H54 (cell line): ENCODE data around the gene IGFBP4.

Source experiments
- DNase-seq: peaks from one replicate; pipeline ENCODE4 v3.0.0; 2011; ENCODE audit warnings: low spot score, mixed read lengths; ENCODE audit not compliant: insufficient read length
- FAIRE-seq: peaks from 3 replicates; lab custom pipeline; 2011; peaks lifted over from hg19 to GRCh38; lab: Jason Lieb, UNC
- POLR2A ChIP-seq: IDR thresholded peaks from 2 replicates; pipeline ENCODE4 v1.6.1; 2011; ENCODE audit warnings: low read depth, mild to moderate bottlenecking, low read length

Gene IGFBP4

DNA sequence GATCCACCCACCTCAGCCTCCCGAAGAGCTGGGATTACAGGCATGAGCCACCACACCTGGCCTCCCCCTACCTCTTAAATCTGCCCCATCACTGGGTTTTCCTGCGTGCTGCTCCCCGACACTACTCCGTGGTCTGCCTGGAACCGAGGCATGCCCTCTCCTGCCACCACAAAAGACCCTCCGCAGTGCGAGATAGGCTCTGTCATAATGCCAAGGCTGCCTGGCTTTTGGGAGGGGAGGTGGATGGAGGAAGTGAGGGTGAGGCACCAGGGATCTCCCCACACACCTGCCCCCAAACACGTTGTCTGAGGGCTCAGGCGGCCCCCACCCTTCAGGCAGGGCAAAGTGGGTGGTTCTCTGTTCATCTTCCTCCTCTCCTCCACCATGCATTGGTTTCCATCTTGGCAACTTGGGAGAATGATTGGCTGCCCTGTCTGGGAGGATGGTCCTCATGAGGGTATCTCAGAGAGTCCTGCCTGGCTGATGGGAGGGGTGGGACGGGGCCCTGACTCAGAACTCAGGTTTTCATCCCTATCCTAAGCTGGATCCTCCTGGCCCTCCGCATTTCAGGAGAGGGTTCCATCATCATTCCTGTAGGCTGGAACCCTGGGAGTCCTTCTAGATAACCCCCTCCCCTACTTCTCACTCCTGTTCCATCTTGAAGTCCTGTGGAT lies 23.2 kb downstream of the IGFBP4 start:
- no peak for FAIRE-seq
- TF ChIP-seq POLR2A, result no peak
- no peak for DNase-seq

DNA sequence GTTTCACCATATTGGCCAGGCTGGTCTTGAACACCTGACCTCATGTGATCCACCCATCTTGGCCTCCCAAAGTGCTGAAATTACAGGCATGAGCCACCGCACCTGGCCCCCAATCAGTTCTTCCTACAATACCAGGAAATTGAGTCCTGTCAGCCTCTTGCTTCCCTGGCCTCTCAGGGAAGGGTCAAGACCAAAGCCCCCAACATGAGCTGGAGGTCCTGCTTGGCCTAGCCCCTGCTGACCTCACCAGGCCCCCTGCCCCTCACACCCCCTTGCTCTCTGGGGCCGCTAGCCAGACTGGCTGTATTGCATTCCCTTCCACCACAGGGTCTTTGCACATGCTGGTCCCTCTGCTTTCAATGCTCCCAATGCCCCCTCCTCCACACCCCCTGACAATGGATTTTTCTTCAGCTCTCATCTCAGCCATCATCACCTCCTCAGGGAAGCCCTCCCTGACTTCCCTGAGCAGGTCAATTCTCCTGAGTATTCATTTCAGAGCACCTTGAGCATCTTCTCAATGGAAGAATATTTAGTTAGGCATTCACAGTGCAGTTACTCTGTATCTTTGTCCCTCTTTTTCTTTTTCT lies 24.1 kb downstream of the IGFBP4 start:
- no peak for DNase-seq
- FAIRE-seq, result no peak
- TF ChIP-seq POLR2A, result no peak

DNA sequence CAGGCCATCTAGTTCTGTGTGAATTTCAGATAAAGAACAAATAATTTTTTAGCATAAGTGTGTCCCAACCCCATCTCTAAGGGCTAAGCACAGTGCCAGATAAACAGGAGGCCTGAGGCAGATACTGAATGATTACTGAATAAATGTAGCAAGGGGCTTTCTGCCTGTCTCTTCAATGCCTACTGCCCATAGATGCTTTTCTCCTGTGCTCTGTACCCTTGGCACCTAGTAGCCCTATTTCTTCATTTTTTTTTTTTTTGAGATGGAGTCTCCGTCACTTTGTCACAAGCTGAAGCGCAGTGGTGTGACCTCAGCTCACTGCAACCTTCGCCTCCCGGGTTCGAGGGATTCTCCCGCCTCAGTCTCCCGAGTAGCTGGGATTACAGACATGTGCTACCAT lies 25.3 kb downstream of the IGFBP4 start:
- FAIRE-seq (no peak), DNase-seq (no peak)
- no peak for TF ChIP-seq POLR2A

DNA sequence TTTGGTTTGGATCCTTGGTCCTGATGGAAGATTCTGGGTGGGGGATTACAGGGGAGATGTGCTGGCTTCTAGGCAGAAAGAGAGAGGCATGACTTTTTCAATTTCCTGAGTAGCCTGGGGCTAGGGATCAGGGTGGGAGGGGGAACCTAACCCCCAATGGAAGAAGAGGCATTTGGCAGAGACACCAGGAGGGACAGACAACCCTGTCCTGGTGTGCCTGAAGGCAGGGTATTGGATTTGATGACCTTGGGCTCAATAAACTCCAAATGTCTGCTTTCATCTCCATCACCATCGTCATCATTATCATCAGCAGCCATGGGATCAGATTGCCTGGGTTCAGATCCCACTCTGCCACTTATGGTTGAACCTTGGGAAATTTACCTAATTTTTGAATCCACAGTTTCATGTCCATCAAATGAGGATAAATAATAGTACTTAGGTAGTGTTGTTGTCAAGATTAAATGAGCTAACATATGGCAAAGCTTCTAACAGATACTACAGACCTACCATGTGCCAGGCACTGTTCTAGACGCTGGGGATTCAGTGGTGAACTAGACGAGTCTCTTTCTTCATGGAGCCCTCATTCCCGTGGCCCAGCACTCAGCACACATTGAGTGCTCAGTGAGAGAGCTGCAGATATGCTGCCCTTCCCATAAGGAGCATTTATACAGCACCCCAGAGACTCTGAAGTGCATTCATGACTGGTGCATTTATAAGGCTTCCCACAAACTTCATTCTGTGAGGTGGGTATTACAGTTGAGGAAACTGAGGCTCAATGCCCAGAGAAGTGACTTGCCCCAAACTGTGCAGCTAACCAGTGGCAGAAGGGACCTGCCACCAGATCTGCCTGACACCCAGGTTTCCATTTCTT lies 26.8 kb downstream of the IGFBP4 start:
- FAIRE-seq (no peak), DNase-seq (no peak)
- TF ChIP-seq POLR2A, result no peak

DNA sequence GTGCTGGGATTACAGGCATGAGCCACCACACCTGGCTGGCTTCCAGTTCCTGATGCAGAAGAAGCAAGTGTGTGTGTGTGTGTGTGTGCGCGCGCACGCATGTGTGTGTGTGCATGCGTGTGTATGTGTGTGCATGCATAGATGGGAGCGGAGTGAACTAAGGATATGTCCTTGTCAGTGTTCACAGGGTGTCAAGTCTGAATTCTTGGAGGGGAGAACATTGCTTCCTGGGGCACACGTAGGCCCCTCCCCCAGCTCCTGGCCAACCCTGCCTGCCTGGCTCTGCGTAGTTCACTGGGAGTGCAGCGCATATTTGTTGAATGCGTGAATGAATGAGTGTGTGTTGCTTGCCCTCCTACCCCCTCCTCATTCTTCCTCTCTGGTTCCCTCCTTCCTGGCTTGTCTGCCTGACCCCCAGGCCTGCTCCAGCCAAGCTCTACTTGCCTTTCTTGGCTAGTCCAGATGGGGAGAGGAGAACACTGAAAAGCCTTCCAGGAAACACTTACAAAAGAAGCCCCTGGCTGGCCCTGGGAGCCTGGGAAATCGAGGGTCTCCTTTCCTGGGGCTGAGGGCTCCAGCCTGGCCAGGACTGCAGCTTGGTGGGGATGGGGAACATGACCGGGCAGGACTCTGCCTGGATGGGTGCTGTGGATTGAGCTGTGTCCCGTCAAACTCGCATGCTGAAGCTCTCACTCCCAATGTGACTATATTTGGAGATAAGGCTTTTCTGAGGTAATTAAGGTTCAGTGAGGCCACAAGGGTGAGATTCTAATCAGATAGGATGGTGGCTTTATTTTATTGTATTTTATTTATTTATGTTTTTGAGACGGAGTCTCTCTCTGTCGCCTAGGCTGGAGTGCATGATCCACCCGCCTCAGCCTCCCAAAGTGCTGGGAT lies 27.9 kb downstream of the IGFBP4 start:
- DNase-seq (no peak), FAIRE-seq (no peak)
- TF ChIP-seq POLR2A, result no peak

DNA sequence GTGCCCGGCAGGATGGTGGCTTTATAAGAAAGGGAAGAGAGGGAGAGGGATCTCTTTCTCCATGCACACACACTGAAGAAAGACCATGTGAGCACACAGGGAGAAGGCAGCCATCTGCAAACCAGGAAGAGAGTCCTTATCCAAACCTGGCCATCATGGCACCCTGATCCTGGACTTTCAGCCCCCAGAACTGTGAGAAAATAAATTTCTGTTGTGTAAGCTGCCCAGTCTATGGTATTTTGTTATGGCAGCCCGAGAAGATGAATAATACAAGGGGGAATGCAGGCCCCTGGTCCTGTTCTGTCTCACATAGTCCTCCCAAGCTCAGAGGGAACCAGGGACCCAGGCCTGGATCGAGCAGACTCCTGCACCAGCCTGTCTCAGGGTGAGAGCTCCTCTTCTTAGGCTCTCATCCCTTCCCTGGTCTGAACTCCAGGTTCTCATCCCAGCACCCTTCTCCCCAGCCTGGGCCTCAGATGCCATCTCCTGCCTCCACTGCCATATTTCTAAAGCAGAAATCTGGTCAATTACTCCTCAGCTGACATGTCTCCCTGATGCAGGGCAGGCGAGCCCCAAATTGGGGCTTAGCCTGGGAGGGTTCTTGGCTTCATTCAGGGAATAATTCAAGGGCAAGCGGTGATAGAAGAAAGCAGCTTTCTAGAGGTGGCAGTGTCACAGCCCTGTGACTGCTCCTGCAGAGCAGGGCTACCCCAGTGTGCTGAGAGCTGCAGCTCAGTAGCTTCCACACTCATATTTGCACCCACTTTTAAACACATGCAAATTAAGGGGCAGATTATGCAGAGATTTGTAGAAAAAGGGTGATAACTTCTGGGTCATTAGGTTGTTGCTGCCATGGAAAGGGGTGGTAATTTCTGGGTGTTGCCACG lies 28.8 kb downstream of the IGFBP4 start:
- DNase-seq, result no peak
- no peak for FAIRE-seq
- no peak for TF ChIP-seq POLR2A

DNA sequence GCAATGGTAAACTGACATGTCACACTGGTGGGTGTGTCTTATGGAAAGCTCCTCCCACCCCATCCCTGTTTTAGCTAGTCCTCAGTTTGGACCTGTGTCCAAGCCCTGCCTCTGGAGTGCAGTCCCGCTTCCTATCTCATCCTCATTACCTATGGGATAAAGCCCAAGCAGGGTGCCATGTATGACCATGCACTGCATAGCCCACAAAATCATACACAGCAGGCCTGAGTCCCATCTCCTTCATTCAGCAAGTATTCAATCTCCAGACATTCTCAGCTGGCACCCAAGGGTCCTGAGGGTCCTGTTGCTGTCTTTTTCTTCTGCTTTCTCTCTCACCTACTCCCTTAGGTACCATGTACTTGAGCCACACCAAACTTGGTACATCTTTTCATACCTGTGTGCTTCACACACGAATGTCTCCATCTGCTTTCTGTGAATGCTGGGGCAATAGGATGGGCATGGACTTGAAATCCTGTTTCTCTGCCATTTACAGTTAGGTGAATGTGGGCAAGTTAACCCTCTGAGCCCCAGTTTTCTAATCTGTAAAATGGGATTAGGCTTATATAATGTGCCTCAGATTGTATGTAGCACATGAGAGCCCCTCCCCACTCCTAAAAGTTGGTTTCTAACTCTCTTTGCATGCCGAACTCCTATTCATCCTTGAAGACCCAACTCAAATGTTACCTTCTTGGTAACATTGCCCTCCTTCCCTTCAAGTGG lies 29.6 kb downstream of the IGFBP4 start:
- no peak for TF ChIP-seq POLR2A
- FAIRE-seq (no peak), DNase-seq (no peak)

DNA sequence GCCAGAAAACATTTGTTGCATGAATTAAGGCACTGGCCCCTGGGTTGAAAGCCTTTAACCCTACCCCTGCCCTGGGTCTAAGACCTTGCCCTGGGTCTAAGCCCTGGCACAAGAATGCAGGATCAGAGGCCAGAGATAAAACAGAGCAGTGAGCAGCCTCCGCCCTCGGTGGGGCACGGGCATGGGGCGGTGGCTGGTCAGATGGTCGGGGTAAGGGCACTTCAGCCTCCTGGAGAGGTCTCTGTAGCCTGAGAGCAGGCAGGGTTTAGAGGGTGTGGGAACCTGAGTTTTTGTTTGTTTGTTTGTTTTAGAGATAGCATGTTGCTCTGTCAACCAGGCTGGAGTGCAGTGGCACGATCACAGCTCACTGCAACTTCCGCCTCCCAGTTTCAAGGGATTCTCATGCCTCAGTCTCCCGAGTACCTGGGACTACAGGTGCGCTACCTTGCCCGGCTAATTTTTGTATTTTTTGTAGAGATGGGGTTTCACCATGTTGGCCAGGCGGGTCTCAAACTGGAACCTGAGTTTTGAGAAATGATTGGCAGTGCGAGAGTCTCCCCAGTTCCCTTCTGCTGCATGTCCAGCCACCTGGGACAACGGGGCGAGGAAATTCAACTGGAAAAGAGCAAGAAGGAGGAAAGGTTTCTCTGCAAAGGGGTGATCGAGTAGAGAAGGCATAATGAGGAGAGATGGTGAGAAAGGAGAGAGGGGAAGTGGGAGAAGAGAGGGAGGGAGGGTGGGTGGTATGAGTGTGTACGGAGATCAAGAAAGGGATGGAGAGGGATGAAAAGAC lies 30.5 kb downstream of the IGFBP4 start:
- TF ChIP-seq POLR2A, result no peak
- DNase-seq, result no peak
- no peak for FAIRE-seq

DNA sequence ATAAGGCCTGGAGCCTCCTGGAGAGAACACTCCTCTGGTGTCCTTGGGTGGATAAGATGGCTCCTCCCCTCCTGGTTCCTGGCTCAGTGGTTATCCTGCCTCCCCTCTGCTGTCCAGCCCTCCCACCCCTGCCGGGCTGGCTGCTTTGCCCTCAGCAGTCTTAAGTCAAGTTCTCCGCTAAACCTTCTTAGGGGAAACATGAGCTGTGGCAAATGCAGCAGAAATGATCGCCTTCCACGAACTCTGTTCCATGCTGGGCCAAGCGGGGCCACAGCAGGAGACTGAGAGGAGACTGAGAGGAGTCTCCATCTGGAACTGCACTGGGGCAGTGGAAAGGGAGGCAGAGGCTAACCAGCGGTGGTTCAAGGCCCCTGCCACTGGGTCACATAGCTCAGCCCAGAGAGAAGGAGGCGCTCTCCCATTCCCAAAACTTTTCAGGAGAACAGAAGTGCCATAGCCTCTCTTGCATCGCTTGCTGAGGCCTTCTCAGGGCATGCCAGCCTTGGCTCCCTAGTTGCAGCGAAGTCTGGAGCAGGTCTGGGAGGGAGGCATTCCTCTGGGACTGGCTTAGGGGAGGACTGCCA lies 31.3 kb downstream of the IGFBP4 start:
- TF ChIP-seq POLR2A, result no peak
- DNase-seq (no peak), FAIRE-seq (no peak)

DNA sequence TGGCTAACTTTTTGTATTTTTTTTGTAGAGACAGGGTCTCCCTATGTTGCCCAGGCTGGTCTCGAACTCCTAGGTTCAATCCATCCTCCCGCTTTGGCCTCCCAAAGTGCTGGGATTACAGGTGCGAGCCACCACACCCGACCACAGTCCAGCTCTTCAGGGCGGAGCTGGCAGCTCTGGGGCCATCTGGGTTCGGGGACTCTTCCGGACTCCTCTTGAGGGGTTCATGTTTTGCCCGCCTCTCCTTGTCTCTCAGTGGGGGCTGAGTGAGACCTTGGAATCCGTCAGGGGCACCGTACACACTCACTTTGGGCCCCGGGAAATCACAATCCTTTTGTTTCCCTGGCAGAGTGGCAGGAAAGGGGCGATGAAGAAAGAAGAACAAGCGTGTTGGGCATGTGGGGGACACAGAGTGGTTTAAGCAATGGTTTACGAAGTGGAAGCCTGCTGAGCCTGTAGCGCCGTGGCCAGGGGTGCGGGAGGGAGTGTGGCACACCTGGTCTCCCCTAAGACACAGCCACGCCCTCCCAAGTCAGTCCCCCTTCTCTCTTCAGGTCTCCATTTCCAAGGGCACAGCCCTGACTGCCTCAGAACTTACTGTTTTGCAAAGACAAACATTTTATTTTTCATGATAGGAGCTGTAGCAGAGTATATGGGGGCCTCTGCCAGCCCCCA lies 32.1 kb downstream of the IGFBP4 start:
- DNase-seq (no peak), FAIRE-seq (no peak)
- no peak for TF ChIP-seq POLR2A
